Prostate gland (tissue), 2 donors: ENCODE data around the gene ITGB1. TPM values are rescaled to one million over a fixed set of nuclear protein-coding genes. Genes with fewer than 3 reads are reported as not detected.

ENCODE experiments used
- DNase-seq: peaks from one replicate; pipeline ENCODE4 v3.0.0-alpha.2; 2019; ENCODE audit warnings: low spot score
- H3K27ac ChIP-seq, 2 donors: fragments of 200-600 bp; sonication (generic); 2 replicates each; pipeline ENCODE4 v1.5.1; 2017 to 2019
- H3K27me3 ChIP-seq: fragments of 200-600 bp; sonication (generic); replicated peaks from 2 replicates; pipeline ENCODE4 v1.5.1; 2019; ENCODE audit not compliant: insufficient read depth
- H3K36me3 ChIP-seq, 2 donors: fragments of 200-600 bp; sonication (generic); 1 replicate in 1 of 2; 2 replicates in 1 of 2; pipeline versions ENCODE4 v1.5.1 to v1.8.1; 2017 to 2019
- H3K4me1 ChIP-seq: fragments of 200-600 bp; sonication (generic); replicated peaks from 2 replicates; pipeline ENCODE4 v1.5.1; 2019
- H3K4me3 ChIP-seq, 2 donors: fragments of 200-600 bp; sonication (generic); 2 replicates each; pipeline ENCODE4 v1.5.1; 2017 to 2019
- H3K9me3 ChIP-seq: fragments of 200-600 bp; sonication (generic); 2 replicates; pipeline ENCODE4 v1.5.1; 2017
- CTCF ChIP-seq, 4 experiments: fragments of 200-600 bp in 2 of 4; fragments of 450-650 bp in 2 of 4; sonication (generic) in 2 of 4; IDR thresholded peaks; 1 replicate in 3 of 4; 2 replicates in 1 of 4; pipeline ENCODE4 v1.5.1; 2016 to 2019; ENCODE audit warnings: antibody characterized with exemption in 4 of 4, mild to moderate bottlenecking in 2 of 4, moderate library complexity in 2 of 4
- POLR2A ChIP-seq: fragments of 450-650 bp; IDR thresholded peaks from one replicate; pipeline ENCODE4 v1.6.1; 2016; ENCODE audit warnings: antibody characterized with exemption, mild to moderate bottlenecking
- POLR2AphosphoS5 ChIP-seq: sonication (generic); formaldehyde crosslinking; IDR thresholded peaks from one replicate; pipeline ENCODE4 v1.6.1; 2017; ENCODE audit warnings: antibody characterized with exemption
- WGBS: methylation state at CpG from one replicate; pipeline ENCODE4 v1.1.5; 2018; 5-methylcytosine and 5-hydroxymethylcytosine counted together
- intact Hi-C: fragments of 100-400 bp; cut with DNase I; formaldehyde crosslinking; loops from one replicate; pipeline ENCODE4 v1.14.2; 2022
- total RNA-seq, 2 donors: library from RNA; depleted of rRNA; stranded (reverse); fragments of >200 nt; gene quantifications; one replicate each; pipeline ENCODE4 v1.1.0, GENCODE V29; 2016

ITGB1 gene
- total RNA-seq, 2 donors from 2014 or later: 246 to 293 TPM

- Histone ChIP-seq H3K9me3 (no peaks in the 10 kb centered on the region), H3K36me3 (no peaks in the 10 kb centered on the region), H3K4me3 (no peak overlapping the region), H3K27me3 (no peaks in the 10 kb centered on the region), H3K4me1 (no peaks in the 10 kb centered on the region), H3K27ac (no peak overlapping the region)
- DNase-seq: no peak
- intact Hi-C loops: no loop called here
- TF ChIP-seq CTCF (IDR thresholded peaks at IDR 0.05): no peak
- TF ChIP-seq POLR2AphosphoS5: no peak
- no peak for TF ChIP-seq POLR2A
Measured at GRCh38 chr10:32878646-32879045, 79.4 kb downstream of the ITGB1 start.

DNA sequence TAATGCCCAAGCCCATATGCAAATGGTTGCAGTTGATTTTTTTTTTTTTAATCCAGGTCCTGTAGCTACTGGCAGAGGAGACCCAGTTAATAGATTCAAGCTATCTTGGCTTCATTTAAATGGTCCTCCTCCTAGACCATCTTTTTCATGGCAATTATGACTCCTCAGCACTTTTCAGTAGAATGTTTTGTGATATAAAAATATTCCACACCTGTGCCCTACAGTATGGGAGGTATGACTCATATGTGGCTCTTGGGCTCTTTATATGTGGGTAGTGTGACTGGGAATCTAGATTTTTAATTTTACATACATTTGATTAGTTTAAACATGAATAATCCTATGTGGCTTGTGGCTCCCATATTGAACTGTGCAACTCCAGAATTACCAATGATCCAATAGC lies 80.1 kb downstream of the ITGB1 start:
- Histone ChIP-seq H3K27ac (no peak overlapping the region), H3K36me3 (no peaks in the 10 kb centered on the region), H3K4me3 (no peak overlapping the region), H3K27me3 (no peaks in the 10 kb centered on the region), H3K4me1 (no peaks in the 10 kb centered on the region), H3K9me3 (no peaks in the 10 kb centered on the region)
- no peak for DNase-seq
- TF ChIP-seq POLR2A: no peak
- TF ChIP-seq POLR2AphosphoS5: no peak
- TF ChIP-seq CTCF (IDR thresholded peaks at IDR 0.05): no peak
- intact Hi-C loops: no loop called here

GRCh38 chr10:32865170-32865569 lies 92.9 kb downstream of the ITGB1 start:
- 81% methylated on average over 1 of the region's 1 CpG for WGBS

DNA sequence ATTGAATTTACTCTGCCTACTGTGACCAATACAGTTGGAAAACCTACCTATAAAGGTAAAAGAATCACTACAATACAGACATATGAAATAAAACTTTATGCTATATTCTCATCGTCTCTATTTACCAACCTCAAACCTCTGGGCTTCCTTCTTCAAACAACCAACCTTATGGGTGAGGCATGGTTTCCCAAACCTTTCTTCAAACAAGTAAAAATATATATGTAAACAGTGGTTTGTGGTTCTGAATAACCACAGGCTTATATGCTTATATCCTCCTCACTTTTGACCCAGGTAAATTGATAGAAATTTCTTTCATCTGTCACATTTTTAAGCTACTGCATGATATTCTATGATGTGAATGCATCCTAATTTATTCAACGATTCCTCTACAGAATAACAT lies 103.6 kb downstream of the ITGB1 start:
- no peak for TF ChIP-seq CTCF (IDR thresholded peaks at IDR 0.05)
- TF ChIP-seq POLR2A: no peak
- no peak for TF ChIP-seq POLR2AphosphoS5
- no peaks in the 10 kb centered on the region for H3K27me3 ChIP-seq
- H3K4me1 ChIP-seq: no peaks in the 10 kb centered on the region
- H3K9me3 ChIP-seq: no peaks in the 10 kb centered on the region
- intact Hi-C loops: no loop called here
- no peak for DNase-seq
- 85% methylated on average over 2 of the region's 2 CpGs for WGBS
- H3K27ac ChIP-seq: no peak overlapping the region
- H3K36me3 ChIP-seq: no peaks in the 10 kb centered on the region
- H3K4me3 ChIP-seq: no peak overlapping the region

More at GRCh38 chr10:32865170-32865569, 92.9 kb downstream of the ITGB1 start:
- no peaks in the 10 kb centered on the region for H3K9me3 ChIP-seq
- no peak for DNase-seq
- H3K4me1 ChIP-seq: no peaks in the 10 kb centered on the region
- H3K36me3 ChIP-seq: no peaks in the 10 kb centered on the region
- no peaks in the 10 kb centered on the region for H3K27me3 ChIP-seq
- TF ChIP-seq CTCF (IDR thresholded peaks at IDR 0.05) (no peak), POLR2A (no peak), POLR2AphosphoS5 (no peak)
- no peak overlapping the region for H3K4me3 ChIP-seq
- no peak overlapping the region for H3K27ac ChIP-seq
- intact Hi-C loops: no loop called here

DNA sequence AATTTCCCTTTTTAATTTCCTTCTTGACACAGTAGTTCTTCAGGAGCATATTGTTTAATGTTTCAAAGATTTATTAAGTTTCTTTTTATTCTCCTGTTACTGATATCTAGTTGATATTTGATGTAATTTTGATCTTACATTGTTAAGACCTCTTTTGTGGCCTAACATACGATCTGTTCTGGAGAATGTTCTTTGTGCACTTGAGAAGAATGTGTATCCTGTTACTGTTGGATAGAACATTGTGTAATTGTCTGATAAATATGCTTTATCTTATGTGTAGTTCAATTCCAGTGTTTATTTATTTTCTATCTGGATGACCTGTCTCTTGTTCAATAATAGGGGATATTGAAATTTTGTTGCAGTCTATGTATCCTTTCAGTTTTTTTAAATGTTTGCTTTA lies 106.7 kb downstream of the ITGB1 start:
- H3K4me3 ChIP-seq: no peak overlapping the region
- TF ChIP-seq CTCF (IDR thresholded peaks at IDR 0.05): no peak
- no peak for TF ChIP-seq POLR2AphosphoS5
- no peak for TF ChIP-seq POLR2A
- H3K9me3 ChIP-seq: no peaks in the 10 kb centered on the region
- H3K4me1 ChIP-seq: no peaks in the 10 kb centered on the region
- intact Hi-C loops: no loop called here
- H3K36me3 ChIP-seq: no peaks in the 10 kb centered on the region
- WGBS: 0% methylated on average over 1 of the region's 1 CpG
- no peaks in the 10 kb centered on the region for H3K27me3 ChIP-seq
- DNase-seq: no peak
- no peak overlapping the region for H3K27ac ChIP-seq
